Occipital lobe (tissue), 2 donors: ENCODE data around the gene ZFP36. TPM values are rescaled to one million over a fixed set of nuclear protein-coding genes. Genes with fewer than 3 reads are reported as not detected.

ENCODE experiments used
- DNase-seq: peaks from one replicate; lab custom pipeline; 2025; lab: John Stamatoyannopoulos, UW
- total RNA-seq: library from RNA; depleted of rRNA; stranded (reverse); fragments of >200 nt; gene quantifications from one replicate; pipeline ENCODE4 v1.2.3, GENCODE V29; 2014

The ZFP36 gene
- total RNA-seq, 1 donor from 2014 or later = 1.2 TPM

GRCh38 chr19:39384839-39385568 lies 21.6 kb upstream of the ZFP36 start:
- DNase-seq = no peak

GRCh38 chr19:39385629-39386411 lies 20.8 kb upstream of the ZFP36 start:
- no peak for DNase-seq

- DNase-seq = no peak
Observed at GRCh38 chr19:39386557-39386956, 20.1 kb upstream of the ZFP36 start.

- DNase-seq = no peak
Observed at GRCh38 chr19:39388657-39389056, 18.0 kb upstream of the ZFP36 start.

GRCh38 chr19:39389631-39390414 lies 16.8 kb upstream of the ZFP36 start:
- DNase-seq = no peak

GRCh38 chr19:39390451-39390750 lies 16.2 kb upstream of the ZFP36 start:
- DNase-seq = no peak

- DNase-seq = peak; percentile 99
Observed at GRCh38 chr19:39390751-39391437, 15.8 kb upstream of the ZFP36 start, which contains the start of the genes MED29 and PAF1. MED29 (plus strand) TSS chr19:39391378; CDS start chr19:39391423, 45 bp downstream. PAF1 (minus strand) TSS chr19:39391106; CDS start chr19:39390864, 242 bp downstream.

- peak; percentile 31 for DNase-seq
Observed at GRCh38 chr19:39397360-39398296, 9.0 kb upstream of the ZFP36 start.

GRCh38 chr19:39398297-39398864 lies 8.3 kb upstream of the ZFP36 start:
- DNase-seq = no peak

GRCh38 chr19:39399668-39400050 lies 7.0 kb upstream of the ZFP36 start:
- no peak for DNase-seq

GRCh38 chr19:39400061-39400460 lies 6.6 kb upstream of the ZFP36 start:
- DNase-seq = no peak

- no peak for DNase-seq
Observed at GRCh38 chr19:39401070-39401548, 5.5 kb upstream of the ZFP36 start.

- DNase-seq = peak; percentile 28
Observed at GRCh38 chr19:39401549-39402345, 4.9 kb upstream of the ZFP36 start.

- peak; percentile 71 for DNase-seq
Observed at GRCh38 chr19:39402346-39403300, 4.0 kb upstream of the ZFP36 start.

GRCh38 chr19:39403331-39404312 lies 3.0 kb upstream of the ZFP36 start:
- DNase-seq = peak; percentile 79

- no peak for DNase-seq
Observed at GRCh38 chr19:39405261-39405957, 1.2 kb upstream of the ZFP36 start.
